Fibroblast of skin of scalp (primary cell): ENCODE measurements around the gene FOSL2.

Experiments used
- DNase-seq: peaks from one replicate; pipeline ENCODE4 v3.0.0-alpha.2; 2013

The FOSL2 gene

GRCh38 chr2:28397043-28397381 is 4.4 kb downstream of the FOSL2 start:
- DNase-seq, result no peak

DNA sequence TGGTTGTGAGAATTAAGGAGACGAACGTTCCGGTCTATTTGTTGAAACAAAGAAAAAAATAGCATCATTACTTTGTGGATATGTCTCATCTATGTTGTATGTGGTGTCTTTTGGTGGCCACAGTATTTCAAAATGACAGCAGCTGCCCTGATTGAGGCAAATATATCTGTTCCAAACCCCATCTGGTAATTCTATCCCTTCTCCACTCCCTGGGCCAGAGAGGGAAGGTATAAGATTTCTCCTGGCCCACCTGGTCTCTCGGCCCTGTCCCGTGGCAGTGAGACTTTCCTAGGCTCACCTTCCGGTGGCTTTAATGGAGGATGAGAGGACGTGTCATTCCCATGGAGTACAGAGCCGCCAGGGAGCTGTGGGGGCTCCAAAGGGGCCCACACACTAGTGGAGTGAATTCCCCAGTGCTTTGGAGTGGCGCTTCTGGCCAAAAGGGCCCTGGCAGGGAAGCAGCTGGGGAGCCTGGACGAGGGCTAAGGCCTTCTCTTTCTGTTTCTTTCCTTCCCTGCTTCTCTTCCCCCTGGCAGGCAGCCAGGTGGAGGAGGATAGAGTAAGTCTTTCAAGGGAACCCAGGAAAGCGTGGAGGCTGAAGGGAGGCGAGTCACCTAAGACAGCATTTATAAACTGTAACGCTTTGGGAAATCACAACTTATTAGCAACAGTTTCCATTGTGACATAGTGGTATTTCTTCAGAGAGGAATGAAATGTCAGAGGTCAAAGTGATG is 5.6 kb downstream of the FOSL2 start:
- DNase-seq, result peak; percentile 66

- no peak for DNase-seq
These were observed 6.6 kb downstream of the FOSL2 start for GRCh38 chr2:28399289-28399688.

- no peak for DNase-seq
These were observed 7.3 kb downstream of the FOSL2 start for GRCh38 chr2:28399956-28400355.

- DNase-seq, result no peak
These were observed 7.8 kb downstream of the FOSL2 start for GRCh38 chr2:28400419-28400818.

GRCh38 chr2:28400921-28401320 is 8.3 kb downstream of the FOSL2 start:
- DNase-seq, result no peak

- no peak for DNase-seq
These were observed 8.8 kb downstream of the FOSL2 start for GRCh38 chr2:28401411-28401810.

DNA sequence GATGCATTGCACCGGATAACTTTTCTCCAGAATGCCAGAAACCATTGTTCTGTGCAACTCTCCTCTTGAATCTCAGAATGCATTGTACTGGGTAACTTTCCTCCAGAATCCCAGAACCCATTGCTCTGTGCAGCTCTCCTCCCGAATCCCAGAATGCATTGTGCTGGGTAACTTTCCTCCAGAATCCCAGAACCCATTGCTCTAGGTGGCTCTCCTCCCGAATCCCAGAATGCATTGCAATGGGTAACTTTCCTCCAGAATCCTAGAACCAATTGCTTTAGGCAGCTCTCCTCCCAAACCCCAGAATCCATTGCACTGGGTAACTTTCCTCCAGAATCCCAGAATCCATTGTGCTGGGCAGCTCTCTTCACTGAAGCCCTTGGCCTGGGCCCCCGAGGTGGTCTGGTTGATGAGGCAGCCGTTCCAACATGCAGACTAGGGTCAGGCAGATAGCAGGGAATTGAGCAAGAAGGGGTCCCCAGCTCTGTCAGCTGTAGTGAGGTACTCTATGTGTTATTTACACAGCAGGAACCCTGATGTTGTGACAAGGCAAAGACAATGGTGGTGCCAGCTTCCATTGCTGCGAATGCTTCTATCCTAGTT is 9.4 kb downstream of the FOSL2 start:
- DNase-seq, result no peak

GRCh38 chr2:28403370-28403956 is 10.8 kb downstream of the FOSL2 start:
- DNase-seq, result no peak

- DNase-seq, result no peak
These were observed 11.4 kb downstream of the FOSL2 start for GRCh38 chr2:28404086-28404485.

DNA sequence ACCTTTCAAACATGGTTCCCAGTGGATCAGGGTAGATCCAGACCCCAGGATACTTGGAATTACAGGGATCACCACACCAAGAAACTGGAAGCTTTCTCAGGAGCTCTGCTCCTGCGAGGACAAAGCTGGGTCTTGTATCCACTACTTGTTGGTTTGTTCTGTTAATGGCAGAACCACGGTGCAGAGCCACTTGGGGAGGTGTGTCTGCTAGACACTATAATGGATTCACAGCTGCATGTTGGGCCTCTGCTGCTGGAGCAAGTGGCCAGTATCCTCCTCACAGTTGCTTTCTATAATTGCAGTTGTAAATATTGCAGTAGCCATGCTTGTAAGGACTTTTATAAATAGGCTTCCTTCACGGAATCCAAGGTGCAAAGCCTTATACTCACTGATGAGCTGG is 12.9 kb downstream of the FOSL2 start:
- no peak for DNase-seq

DNA sequence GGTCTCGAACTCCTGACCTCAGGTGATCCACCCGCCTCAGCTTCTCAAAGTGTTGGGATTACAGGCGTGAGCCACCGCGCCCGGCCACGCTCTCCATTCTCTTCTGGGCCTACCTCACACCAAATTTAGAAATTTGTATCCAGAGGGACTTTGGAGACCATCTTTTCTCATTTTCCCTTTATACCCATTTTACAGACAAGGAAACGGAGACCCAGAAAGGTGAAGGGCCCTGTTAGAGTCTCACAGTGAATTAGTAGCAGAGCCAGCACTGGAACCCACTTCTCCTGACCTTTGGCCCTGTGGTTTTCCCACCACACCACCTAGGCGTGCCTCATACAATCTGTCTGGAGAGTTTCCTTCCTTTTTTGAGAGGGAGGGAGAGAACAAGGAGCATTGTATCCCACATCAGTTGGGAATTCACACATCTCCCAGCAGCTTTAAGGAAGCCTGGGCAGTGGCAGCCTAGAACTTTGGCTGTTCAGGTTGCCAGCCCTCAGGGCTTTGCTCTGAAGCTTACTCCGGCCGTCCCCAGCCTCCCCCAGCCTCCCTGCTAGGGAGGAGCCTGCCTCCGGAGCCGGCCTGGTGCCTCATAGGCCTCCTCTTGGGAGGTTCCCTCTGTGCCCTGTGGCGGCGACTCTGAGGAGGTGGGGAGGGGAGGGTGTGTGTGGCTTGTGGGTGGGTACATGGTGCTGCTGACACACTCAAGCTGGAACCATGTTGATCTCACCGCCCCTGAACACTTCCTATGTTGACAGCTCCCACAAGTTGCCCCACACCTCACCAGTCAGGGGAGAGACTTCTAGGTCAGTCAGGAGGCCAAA is 13.8 kb downstream of the FOSL2 start:
- no peak for DNase-seq

GRCh38 chr2:28407131-28407975 is 14.7 kb downstream of the FOSL2 start:
- DNase-seq, result no peak

- no peak for DNase-seq
These were observed 15.5 kb downstream of the FOSL2 start for GRCh38 chr2:28407976-28408690.

DNA sequence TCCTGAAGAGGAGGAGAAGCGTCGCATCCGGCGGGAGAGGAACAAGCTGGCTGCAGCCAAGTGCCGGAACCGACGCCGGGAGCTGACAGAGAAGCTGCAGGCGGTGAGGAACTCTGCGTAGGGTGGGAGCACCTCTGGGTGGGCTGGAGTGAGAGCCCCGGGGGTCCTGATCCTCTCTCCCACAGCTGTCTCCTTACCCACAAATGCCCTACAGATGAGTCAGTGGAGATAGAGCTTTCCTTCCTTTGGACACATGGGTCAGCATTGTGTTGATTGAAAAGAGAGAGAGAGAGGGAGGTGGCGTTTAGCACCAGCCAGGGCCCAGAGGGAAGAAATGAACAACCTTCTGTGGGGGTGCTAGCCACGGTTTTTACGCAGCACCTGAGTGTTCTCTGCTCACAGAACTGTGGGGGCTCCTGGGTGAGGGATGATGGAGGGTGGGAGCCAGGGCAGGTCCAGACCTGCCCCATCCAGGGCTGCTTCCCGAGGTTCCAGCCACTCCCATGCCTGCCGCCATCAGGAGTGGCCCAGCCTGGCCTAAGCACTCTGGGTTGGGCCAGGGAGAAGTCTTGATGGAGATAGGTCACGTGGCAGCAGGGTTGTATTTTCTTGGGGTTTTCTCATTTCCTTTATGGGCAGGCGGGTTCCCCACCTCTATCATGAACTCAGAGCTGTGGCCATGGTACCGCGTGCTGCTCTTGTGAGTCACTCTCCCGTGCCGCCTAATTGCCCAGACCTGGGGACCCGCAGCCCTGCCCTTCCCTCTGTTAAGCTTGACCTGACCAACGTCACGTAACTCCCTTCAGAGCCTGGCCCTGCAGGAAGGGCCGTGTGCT is 16.3 kb downstream of the FOSL2 start:
- DNase-seq, result no peak

DNA sequence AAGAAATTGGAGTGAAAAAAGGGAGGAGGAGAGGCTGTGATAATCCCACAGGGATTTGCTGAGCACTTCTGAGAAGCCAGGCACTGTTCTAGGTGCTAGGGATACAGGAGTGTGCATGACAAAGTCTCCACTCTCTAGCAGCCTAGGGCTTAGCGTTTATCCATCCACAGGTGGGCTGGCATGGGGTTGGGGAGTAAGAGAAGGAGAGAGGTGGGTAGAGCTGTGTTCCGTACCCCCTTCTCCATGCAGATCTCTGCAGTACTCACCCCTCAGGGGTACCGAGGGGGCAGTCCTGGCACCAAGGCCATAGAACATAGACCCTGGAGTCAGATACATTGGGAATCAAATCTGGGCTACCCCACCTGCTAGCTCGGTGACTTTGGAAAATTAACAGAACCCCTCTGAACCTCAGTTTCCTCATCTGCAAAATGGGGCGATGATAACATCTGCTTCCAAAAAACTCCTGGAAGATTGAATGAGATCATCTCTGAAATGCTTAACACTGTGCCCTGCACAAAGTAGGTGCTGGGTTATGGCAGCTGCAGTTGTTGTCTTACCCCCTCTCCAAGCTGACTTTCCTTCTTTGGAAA is 18.6 kb downstream of the FOSL2 start:
- no peak for DNase-seq

DNA sequence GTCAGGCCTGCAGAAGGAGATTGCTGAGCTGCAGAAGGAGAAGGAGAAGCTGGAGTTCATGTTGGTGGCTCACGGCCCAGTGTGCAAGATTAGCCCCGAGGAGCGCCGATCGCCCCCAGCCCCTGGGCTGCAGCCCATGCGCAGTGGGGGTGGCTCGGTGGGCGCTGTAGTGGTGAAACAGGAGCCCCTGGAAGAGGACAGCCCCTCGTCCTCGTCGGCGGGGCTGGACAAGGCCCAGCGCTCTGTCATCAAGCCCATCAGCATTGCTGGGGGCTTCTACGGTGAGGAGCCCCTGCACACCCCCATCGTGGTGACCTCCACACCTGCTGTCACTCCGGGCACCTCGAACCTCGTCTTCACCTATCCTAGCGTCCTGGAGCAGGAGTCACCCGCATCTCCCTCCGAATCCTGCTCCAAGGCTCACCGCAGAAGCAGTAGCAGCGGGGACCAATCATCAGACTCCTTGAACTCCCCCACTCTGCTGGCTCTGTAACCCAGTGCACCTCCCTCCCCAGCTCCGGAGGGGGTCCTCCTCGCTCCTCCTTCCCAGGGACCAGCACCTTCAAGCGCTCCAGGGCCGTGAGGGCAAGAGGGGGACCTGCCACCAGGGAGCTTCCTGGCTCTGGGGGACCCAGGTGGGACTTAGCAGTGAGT is 19.4 kb downstream of the FOSL2 start:
- no peak for DNase-seq

DNA sequence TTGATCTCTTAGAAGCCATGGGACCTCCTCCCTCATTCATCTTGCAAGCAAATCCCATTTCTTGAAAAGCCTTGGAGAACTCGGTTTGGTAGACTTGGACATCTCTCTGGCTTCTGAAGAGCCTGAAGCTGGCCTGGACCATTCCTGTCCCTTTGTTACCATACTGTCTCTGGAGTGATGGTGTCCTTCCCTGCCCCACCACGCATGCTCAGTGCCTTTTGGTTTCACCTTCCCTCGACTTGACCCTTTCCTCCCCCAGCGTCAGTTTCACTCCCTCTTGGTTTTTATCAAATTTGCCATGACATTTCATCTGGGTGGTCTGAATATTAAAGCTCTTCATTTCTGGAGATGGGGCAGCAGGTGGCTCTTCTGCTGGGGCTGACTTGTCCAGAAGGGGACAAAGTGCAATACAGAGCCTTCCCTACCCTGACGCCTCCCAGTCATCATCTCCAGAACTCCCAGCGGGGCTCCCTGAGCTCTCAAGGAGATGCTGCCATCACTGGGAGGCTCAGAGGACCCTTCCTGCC is 20.0 kb downstream of the FOSL2 start:
- DNase-seq, result no peak

GRCh38 chr2:28413152-28413898 is 20.7 kb downstream of the FOSL2 start:
- no peak for DNase-seq
